ENCODE measurements around the gene SLC25A18. TPM values are rescaled to one million over a fixed set of nuclear protein-coding genes. Genes with fewer than 3 reads are reported as not detected.
"Not testable (repeated sequence)": the region's sequence is repeated elsewhere in the genome, so short reads cannot be mapped to it uniquely, and the experiment has no call there.

SLC25A18 gene
- under 1 TPM; 0.08 to 0.16 TPM for polyA plus RNA-seq

- no peak within 1 kb of the TSS for H3K4me3 ChIP-seq (ENCODE audit: low read depth in 1 of 2, low read length in 2 of 2)
- peak within 1 kb of the TSS in 1 of 2 donors; percentile 26 for H3K27ac ChIP-seq (ENCODE audit: low read depth in 2 of 2, low read length in 1 of 2)
- no peaks in the 10 kb centered on the region for H3K9me3 ChIP-seq (ENCODE audit: control insufficient read depth in 2 of 2, insufficient read depth in 1 of 2, low read depth in 1 of 2, low read length in 1 of 2)
- peaks cover 0 to 2% of the 10 kb centered on the region in 2 donors for H3K4me1 ChIP-seq (ENCODE audit: control insufficient read depth in 2 of 2, insufficient read depth in 2 of 2, low read length in 1 of 2)
- no peaks in the 10 kb centered on the region for H3K27me3 ChIP-seq (ENCODE audit: control insufficient read depth in 1 of 2, insufficient read depth in 2 of 2, low read length in 2 of 2)
- 67 to 70% methylated on average over 17 of the region's 17 CpGs for WGBS, 2 donors
- H3K36me3 ChIP-seq (ENCODE audit: control insufficient read depth in 2 of 2, insufficient read depth in 2 of 2, low read length in 1 of 2), result no peaks in the 10 kb centered on the region
Measured at GRCh38 chr22:17562906-17563870, at the start of gene SLC25A18. SLC25A18 (plus strand) TSS chr22:17563498; CDS start chr22:17579945, 16,447 bp downstream.

GRCh38 chr22:17513612-17514011 lies 49.7 kb upstream of the SLC25A18 start:
- 30 to 33% methylated on average over 2 of the region's 2 CpGs for WGBS, 2 donors
- Histone ChIP-seq H3K36me3 (ENCODE audit: control insufficient read depth in 2 of 2, insufficient read depth in 2 of 2, low read length in 1 of 2) (no peaks in the 10 kb centered on the region), H3K27ac (ENCODE audit: low read depth in 2 of 2, low read length in 1 of 2) (no peak overlapping the region), H3K9me3 (ENCODE audit: control insufficient read depth in 2 of 2, insufficient read depth in 1 of 2, low read depth in 1 of 2, low read length in 1 of 2) (no peaks in the 10 kb centered on the region), H3K27me3 (ENCODE audit: control insufficient read depth in 1 of 2, insufficient read depth in 2 of 2, low read length in 2 of 2) (no peaks in the 10 kb centered on the region), H3K4me1 (ENCODE audit: control insufficient read depth in 2 of 2, insufficient read depth in 2 of 2, low read length in 1 of 2) (no peaks in the 10 kb centered on the region), H3K4me3 (ENCODE audit: low read depth in 1 of 2, low read length in 2 of 2) (no peak overlapping the region)

GRCh38 chr22:17514084-17514483 lies 49.2 kb upstream of the SLC25A18 start:
- Histone ChIP-seq H3K36me3 (ENCODE audit: control insufficient read depth in 2 of 2, insufficient read depth in 2 of 2, low read length in 1 of 2) (no peaks in the 10 kb centered on the region), H3K4me1 (ENCODE audit: control insufficient read depth in 2 of 2, insufficient read depth in 2 of 2, low read length in 1 of 2) (no peaks in the 10 kb centered on the region), H3K9me3 (ENCODE audit: control insufficient read depth in 2 of 2, insufficient read depth in 1 of 2, low read depth in 1 of 2, low read length in 1 of 2) (no peaks in the 10 kb centered on the region), H3K27me3 (ENCODE audit: control insufficient read depth in 1 of 2, insufficient read depth in 2 of 2, low read length in 2 of 2) (no peaks in the 10 kb centered on the region), H3K4me3 (ENCODE audit: low read depth in 1 of 2, low read length in 2 of 2) (no peak overlapping the region), H3K27ac (ENCODE audit: low read depth in 2 of 2, low read length in 1 of 2) (no peak overlapping the region)
- 73 to 78% methylated on average over 7 of the region's 7 CpGs for WGBS, 2 donors

- no peaks in the 10 kb centered on the region for H3K4me1 ChIP-seq (ENCODE audit: control insufficient read depth in 2 of 2, insufficient read depth in 2 of 2, low read length in 1 of 2)
- no peak overlapping the region for H3K4me3 ChIP-seq (ENCODE audit: low read depth in 1 of 2, low read length in 2 of 2)
- no peaks in the 10 kb centered on the region for H3K27me3 ChIP-seq (ENCODE audit: control insufficient read depth in 1 of 2, insufficient read depth in 2 of 2, low read length in 2 of 2)
- no peak overlapping the region for H3K27ac ChIP-seq (ENCODE audit: low read depth in 2 of 2, low read length in 1 of 2)
- H3K36me3 ChIP-seq (ENCODE audit: control insufficient read depth in 2 of 2, insufficient read depth in 2 of 2, low read length in 1 of 2), result no peaks in the 10 kb centered on the region
- WGBS, 2 donors, result 58 to 61% methylated on average over 3 of the region's 3 CpGs
- H3K9me3 ChIP-seq (ENCODE audit: control insufficient read depth in 2 of 2, insufficient read depth in 1 of 2, low read depth in 1 of 2, low read length in 1 of 2), result no peaks in the 10 kb centered on the region
Measured at GRCh38 chr22:17518406-17518805, 44.9 kb upstream of the SLC25A18 start.

- H3K27ac ChIP-seq (ENCODE audit: low read depth in 2 of 2, low read length in 1 of 2); H3K9me3 ChIP-seq (ENCODE audit: control insufficient read depth in 2 of 2, insufficient read depth in 1 of 2, low read depth in 1 of 2, low read length in 1 of 2); H3K4me3 ChIP-seq (ENCODE audit: low read depth in 1 of 2, low read length in 2 of 2); H3K4me1 ChIP-seq (ENCODE audit: control insufficient read depth in 2 of 2, insufficient read depth in 2 of 2, low read length in 1 of 2); H3K36me3 ChIP-seq (ENCODE audit: control insufficient read depth in 2 of 2, insufficient read depth in 2 of 2, low read length in 1 of 2); H3K27me3 ChIP-seq (ENCODE audit: control insufficient read depth in 1 of 2, insufficient read depth in 2 of 2, low read length in 2 of 2): not testable (repeated sequence)
- 92 to 96% methylated on average over 1 of the region's 1 CpG for WGBS, 2 donors
Measured at GRCh38 chr22:17521971-17522370, 41.3 kb upstream of the SLC25A18 start.

- H3K9me3 ChIP-seq (ENCODE audit: control insufficient read depth in 2 of 2, insufficient read depth in 1 of 2, low read depth in 1 of 2, low read length in 1 of 2), result no peaks in the 10 kb centered on the region
- no peak overlapping the region for H3K4me3 ChIP-seq (ENCODE audit: low read depth in 1 of 2, low read length in 2 of 2)
- H3K36me3 ChIP-seq (ENCODE audit: control insufficient read depth in 2 of 2, insufficient read depth in 2 of 2, low read length in 1 of 2), result no peaks in the 10 kb centered on the region
- no peaks in the 10 kb centered on the region for H3K27me3 ChIP-seq (ENCODE audit: control insufficient read depth in 1 of 2, insufficient read depth in 2 of 2, low read length in 2 of 2)
- 89 to 91% methylated on average over 10 of the region's 10 CpGs for WGBS, 2 donors
- H3K27ac ChIP-seq (ENCODE audit: low read depth in 2 of 2, low read length in 1 of 2), result no peak overlapping the region
- no peaks in the 10 kb centered on the region for H3K4me1 ChIP-seq (ENCODE audit: control insufficient read depth in 2 of 2, insufficient read depth in 2 of 2, low read length in 1 of 2)
Measured at GRCh38 chr22:17523925-17524324, 39.4 kb upstream of the SLC25A18 start.

GRCh38 chr22:17536269-17536668 lies 27.0 kb upstream of the SLC25A18 start:
- WGBS, 2 donors, result 38 to 61% methylated on average over 5 of the region's 5 CpGs

GRCh38 chr22:17537155-17537554 lies 26.1 kb upstream of the SLC25A18 start:
- Histone ChIP-seq H3K27me3 (ENCODE audit: control insufficient read depth in 1 of 2, insufficient read depth in 2 of 2, low read length in 2 of 2) (no peaks in the 10 kb centered on the region), H3K9me3 (ENCODE audit: control insufficient read depth in 2 of 2, insufficient read depth in 1 of 2, low read depth in 1 of 2, low read length in 1 of 2) (no peaks in the 10 kb centered on the region), H3K36me3 (ENCODE audit: control insufficient read depth in 2 of 2, insufficient read depth in 2 of 2, low read length in 1 of 2) (no peaks in the 10 kb centered on the region), H3K4me3 (ENCODE audit: low read depth in 1 of 2, low read length in 2 of 2) (no peak overlapping the region), H3K4me1 (ENCODE audit: control insufficient read depth in 2 of 2, insufficient read depth in 2 of 2, low read length in 1 of 2) (peaks cover 0 to 2% of the 10 kb centered on the region in 2 donors), H3K27ac (ENCODE audit: low read depth in 2 of 2, low read length in 1 of 2) (no peak overlapping the region)
- 93 to 95% methylated on average over 2 of the region's 2 CpGs for WGBS, 2 donors

More at GRCh38 chr22:17536269-17536668, 27.0 kb upstream of the SLC25A18 start:
- Histone ChIP-seq H3K4me3 (ENCODE audit: low read depth in 1 of 2, low read length in 2 of 2) (no peak overlapping the region), H3K27me3 (ENCODE audit: control insufficient read depth in 1 of 2, insufficient read depth in 2 of 2, low read length in 2 of 2) (no peaks in the 10 kb centered on the region), H3K9me3 (ENCODE audit: control insufficient read depth in 2 of 2, insufficient read depth in 1 of 2, low read depth in 1 of 2, low read length in 1 of 2) (no peaks in the 10 kb centered on the region), H3K4me1 (ENCODE audit: control insufficient read depth in 2 of 2, insufficient read depth in 2 of 2, low read length in 1 of 2) (peaks cover 0 to 2% of the 10 kb centered on the region in 2 donors), H3K27ac (ENCODE audit: low read depth in 2 of 2, low read length in 1 of 2) (no peak overlapping the region), H3K36me3 (ENCODE audit: control insufficient read depth in 2 of 2, insufficient read depth in 2 of 2, low read length in 1 of 2) (no peaks in the 10 kb centered on the region)

GRCh38 chr22:17540481-17540880 lies 22.8 kb upstream of the SLC25A18 start:
- peaks cover 0 to 2% of the 10 kb centered on the region in 2 donors for H3K4me1 ChIP-seq (ENCODE audit: control insufficient read depth in 2 of 2, insufficient read depth in 2 of 2, low read length in 1 of 2)
- H3K27me3 ChIP-seq (ENCODE audit: control insufficient read depth in 1 of 2, insufficient read depth in 2 of 2, low read length in 2 of 2), result no peaks in the 10 kb centered on the region
- whole genome bisulfite sequencing, 2 donors, result 88 to 90% methylated on average over 15 of the region's 15 CpGs
- no peak overlapping the region for H3K4me3 ChIP-seq (ENCODE audit: low read depth in 1 of 2, low read length in 2 of 2)
- no peaks in the 10 kb centered on the region for H3K36me3 ChIP-seq (ENCODE audit: control insufficient read depth in 2 of 2, insufficient read depth in 2 of 2, low read length in 1 of 2)
- no peak overlapping the region for H3K27ac ChIP-seq (ENCODE audit: low read depth in 2 of 2, low read length in 1 of 2)
- no peaks in the 10 kb centered on the region for H3K9me3 ChIP-seq (ENCODE audit: control insufficient read depth in 2 of 2, insufficient read depth in 1 of 2, low read depth in 1 of 2, low read length in 1 of 2)

- 82 to 85% methylated on average over 7 of the region's 7 CpGs for whole genome bisulfite sequencing, 2 donors
- no peaks in the 10 kb centered on the region for H3K9me3 ChIP-seq (ENCODE audit: control insufficient read depth in 2 of 2, insufficient read depth in 1 of 2, low read depth in 1 of 2, low read length in 1 of 2)
- no peaks in the 10 kb centered on the region for H3K4me1 ChIP-seq (ENCODE audit: control insufficient read depth in 2 of 2, insufficient read depth in 2 of 2, low read length in 1 of 2)
- no peaks in the 10 kb centered on the region for H3K27me3 ChIP-seq (ENCODE audit: control insufficient read depth in 1 of 2, insufficient read depth in 2 of 2, low read length in 2 of 2)
- H3K4me3 ChIP-seq (ENCODE audit: low read depth in 1 of 2, low read length in 2 of 2), result no peak overlapping the region
- H3K36me3 ChIP-seq (ENCODE audit: control insufficient read depth in 2 of 2, insufficient read depth in 2 of 2, low read length in 1 of 2), result no peaks in the 10 kb centered on the region
- H3K27ac ChIP-seq (ENCODE audit: low read depth in 2 of 2, low read length in 1 of 2), result no peak overlapping the region
Measured at GRCh38 chr22:17541476-17541875, 21.8 kb upstream of the SLC25A18 start.

Data from esophagus (tissue), 2 donors.